ENCODE data around the gene SLC17A9.

Gene SLC17A9, protein sequence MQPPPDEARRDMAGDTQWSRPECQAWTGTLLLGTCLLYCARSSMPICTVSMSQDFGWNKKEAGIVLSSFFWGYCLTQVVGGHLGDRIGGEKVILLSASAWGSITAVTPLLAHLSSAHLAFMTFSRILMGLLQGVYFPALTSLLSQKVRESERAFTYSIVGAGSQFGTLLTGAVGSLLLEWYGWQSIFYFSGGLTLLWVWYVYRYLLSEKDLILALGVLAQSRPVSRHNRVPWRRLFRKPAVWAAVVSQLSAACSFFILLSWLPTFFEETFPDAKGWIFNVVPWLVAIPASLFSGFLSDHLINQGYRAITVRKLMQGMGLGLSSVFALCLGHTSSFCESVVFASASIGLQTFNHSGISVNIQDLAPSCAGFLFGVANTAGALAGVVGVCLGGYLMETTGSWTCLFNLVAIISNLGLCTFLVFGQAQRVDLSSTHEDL

GRCh38 chr20:62952373-62952967, at the start of gene SLC17A9:
SLC17A9 (plus strand) TSS chr20:62952709; CDS start chr20:62952831, 122 bp downstream.
- no peak for DNase-seq

DNA sequence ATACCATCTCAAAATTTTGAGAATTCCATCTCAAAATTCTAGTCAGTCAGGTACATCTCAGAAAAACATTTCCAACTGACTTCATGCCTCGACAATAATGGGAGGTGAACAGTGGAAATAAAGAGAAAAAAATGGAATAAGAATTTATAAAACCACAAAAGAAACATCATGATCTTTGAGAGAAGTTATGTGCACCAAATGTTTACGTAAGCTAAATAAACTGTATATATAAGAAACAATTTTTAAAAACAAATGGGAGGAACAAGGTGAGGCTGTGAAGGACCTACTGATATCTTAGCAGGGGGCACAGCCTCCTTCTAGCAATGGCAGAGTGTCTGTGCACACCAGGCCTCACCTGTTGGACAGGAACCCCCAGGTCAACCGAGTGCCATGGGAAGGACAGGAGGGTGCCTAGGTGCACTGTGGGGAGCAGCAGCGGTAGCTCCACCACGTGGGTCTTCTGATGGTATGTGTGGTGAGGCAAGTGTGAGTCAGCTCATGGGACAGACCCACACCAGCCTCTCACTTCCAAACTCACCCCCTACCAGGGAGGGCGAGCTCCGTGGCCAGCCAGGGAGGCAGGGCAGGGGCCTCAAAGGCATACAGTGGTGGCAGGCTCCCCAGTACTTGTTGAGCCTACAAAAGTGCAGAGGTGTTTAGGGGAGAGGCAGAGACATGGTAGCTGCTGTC, 49.4 kb upstream of the SLC17A9 start:
- no peak for DNase-seq

- no peak for DNase-seq
Measured at GRCh38 chr20:62905536-62906117, 46.9 kb upstream of the SLC17A9 start.

DNA sequence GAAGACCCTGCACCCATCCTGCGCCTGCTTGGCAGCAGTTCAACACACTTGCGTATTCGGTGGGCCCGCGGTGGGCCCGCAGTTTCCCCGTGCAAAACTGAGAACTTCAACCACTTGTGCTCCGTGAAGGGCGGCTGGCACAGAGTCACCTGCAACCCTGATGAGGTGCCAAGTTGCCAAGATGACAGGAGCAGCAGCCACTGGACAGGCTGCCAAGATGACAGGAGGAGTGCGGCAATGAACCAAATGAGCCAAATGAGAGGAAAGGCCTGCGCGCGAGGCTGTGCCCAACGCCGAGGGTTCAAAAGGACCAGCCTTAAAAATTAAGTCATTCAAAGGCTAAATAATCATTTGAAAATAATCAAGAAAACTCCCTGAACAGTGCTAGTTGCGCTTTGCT, 46.3 kb upstream of the SLC17A9 start:
- no peak for DNase-seq

DNA sequence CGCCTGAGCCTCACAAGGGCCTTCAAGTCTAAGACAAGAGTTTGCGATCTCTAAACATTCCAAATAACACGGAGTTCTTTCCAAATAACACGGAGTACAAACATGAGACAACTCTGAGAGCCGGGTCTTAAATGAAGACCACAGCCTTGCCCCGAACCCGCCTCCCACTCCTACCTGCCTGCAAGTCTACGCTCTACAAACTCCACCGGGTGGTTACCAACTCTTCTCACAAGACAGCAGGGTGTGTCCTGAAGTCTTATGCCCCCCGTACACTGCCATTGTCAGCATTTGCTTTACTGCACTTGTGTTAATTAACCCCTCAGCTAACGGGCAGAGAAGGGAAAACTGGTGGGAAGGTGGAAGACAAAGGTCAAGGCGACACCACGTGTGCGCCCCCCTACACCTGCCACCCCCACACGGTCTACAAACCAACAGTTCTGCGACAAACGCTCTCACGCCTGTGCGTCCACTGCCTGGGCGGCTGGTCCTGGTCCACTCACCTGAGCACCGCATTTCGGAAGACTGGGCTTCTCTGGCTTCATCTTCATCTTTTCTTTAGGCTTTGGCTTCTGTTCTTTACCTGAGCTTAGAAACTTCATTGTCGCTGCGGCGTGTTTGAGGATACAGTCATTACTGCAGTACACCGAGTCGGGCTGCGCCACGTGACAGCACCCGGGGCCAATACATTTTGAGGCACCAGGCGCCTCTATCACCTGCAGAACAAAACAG, 45.7 kb upstream of the SLC17A9 start:
- DNase-seq = no peak

- DNase-seq = no peak
Measured at GRCh38 chr20:62907384-62908317, 44.9 kb upstream of the SLC17A9 start.

GRCh38 chr20:62908971-62909791, 43.3 kb upstream of the SLC17A9 start:
- DNase-seq = no peak

- no peak for DNase-seq
Measured at GRCh38 chr20:62910217-62910766, 42.2 kb upstream of the SLC17A9 start.

GRCh38 chr20:62910777-62911497, 41.6 kb upstream of the SLC17A9 start:
- no peak for DNase-seq

- DNase-seq = no peak
Measured at GRCh38 chr20:62911701-62912280, 40.7 kb upstream of the SLC17A9 start.

DNA sequence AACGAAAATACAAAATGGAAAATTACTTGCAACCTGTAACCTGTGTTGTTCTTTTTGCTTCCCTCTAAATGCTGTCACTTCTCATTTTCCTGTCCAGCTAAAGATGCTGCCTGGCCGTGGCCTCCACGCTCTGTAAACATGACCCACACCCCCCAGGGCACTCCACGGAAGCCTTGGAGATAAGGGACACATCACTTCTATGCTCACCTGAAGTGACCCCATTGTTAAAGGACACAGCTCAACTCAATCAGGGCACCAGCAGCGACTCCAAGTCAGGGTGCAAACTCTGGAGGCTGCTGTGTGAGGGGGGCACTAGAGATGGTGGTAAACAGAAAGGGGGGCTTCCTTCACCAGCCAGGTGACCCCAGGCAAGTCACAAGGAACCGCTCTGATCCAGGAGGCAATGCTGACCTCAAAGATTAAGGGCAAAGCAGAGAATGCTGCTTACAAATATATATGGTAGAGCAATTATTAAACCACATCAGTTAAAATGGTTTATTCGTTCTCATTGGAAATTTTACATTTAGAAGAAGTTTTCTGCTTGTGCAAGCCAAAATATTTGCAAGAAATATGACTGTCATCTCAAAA, 39.4 kb upstream of the SLC17A9 start:
- DNase-seq = no peak

GRCh38 chr20:62914436-62914835, 38.1 kb upstream of the SLC17A9 start:
- no peak for DNase-seq

DNA sequence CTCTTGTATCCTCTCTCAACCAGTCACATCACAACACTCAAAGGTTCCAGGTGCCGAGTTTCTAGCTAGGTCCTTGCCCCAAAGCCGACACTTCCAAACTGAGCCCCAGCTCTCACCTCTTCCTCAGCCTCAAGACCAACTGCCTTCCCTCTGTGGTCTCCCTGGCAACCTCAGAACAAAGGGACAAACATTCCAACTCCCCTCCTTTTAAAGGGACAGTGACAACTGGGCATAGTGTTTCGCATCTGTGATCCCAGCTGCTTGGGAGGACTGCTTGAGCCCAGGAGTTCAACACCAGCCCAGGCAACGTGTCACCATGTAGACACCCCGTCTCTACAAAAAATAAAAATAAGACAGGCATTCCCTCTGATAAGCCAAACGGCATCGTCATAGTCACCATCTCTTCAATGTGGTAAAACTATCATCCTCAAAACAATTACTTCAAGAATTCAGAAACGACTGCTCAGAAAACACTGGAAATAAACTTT, 37.5 kb upstream of the SLC17A9 start:
- DNase-seq = no peak

DNA sequence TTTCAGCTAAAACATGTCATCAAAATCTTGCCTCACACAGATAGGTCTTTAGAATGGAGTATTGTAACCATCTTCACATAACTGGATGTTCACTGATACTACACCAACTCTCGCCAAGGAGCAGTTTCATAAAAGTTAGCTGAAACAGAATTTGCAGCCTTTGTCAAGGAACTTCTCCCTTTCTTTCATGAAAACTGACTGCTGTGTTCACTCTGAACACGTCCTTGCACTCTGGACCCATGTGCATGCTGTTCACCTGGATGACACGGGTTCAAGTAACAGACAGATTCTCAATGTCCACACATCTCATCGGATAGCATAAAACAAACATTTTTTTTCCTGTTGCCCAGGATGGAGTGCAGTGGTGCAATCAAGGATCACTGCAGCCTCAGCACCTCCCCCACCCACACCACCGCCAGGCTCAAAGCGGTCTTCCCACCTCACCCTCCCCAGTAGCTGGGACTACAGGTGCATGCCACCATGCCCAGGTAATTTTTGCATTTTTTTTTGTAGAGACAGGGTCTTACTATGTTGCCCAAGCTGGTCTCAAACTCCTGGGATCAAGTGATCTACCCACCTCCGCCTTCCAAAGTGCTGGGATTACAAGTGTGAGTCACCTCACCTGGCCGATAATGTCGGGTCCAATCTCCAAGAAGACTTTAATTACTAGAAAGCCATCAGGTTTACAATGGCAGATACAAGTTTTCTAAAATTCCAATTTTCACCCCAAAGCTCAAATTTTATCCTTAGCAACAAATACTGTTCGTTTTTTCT, 35.6 kb upstream of the SLC17A9 start:
- DNase-seq = no peak

GRCh38 chr20:62917720-62918119, 34.8 kb upstream of the SLC17A9 start:
- DNase-seq = no peak

- DNase-seq = no peak
Measured at GRCh38 chr20:62918147-62918546, 34.4 kb upstream of the SLC17A9 start.

GRCh38 chr20:62918831-62919230, 33.7 kb upstream of the SLC17A9 start:
- no peak for DNase-seq
